Stimulated activated CD4-positive, alpha-beta T cell treated with anti-CD3 and anti-CD28 coated beads, Interleukin-1b, Interleukin-23, amount 100 ng/mL, for 1 hour (primary cell): ENCODE data around the gene COL26A1.
"Not testable (repeated sequence)": the region's sequence is repeated elsewhere in the genome, so short reads cannot be mapped to it uniquely, and the experiment has no call there.

Experiments used
- DNase-seq, 2 donors: peaks; one replicate each; pipeline ENCODE4 v3.0.0-alpha.2; 2020; ENCODE audit warnings: low read depth in 2 of 2

The COL26A1 gene

DNA sequence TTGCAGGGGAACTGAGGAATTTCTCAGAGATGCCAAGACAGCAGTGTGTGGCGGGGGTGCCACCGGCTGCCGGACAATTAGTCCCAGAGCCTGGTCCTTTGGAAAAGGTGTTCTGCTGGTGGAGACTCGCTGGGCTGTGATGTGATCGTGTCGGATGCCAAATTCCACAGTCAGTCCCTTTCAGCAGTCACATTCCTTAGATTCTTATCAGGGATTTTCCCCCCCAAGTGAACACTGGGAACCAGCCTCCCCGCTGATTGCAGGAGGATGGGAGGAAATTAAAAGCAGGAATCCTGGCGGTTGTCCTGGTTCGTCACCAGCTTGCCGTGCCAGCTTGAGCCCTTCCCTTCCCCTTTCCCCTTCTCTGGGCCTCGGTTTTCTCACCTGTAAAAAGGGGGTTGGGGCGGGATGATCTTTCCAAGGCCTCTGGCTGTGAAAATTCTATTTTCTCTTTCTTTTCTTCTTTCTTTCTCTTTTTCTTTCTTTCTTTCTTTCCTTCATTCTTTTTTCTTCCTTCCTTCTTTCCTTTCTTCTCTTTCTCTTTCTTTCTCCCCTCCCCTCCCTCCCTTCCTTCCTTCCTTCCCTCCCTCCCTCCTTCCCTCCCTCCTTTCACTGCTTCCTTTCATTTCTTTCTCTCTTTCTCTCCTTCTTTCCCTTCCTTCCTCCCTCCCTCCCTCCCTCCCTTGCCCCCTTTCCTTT, 39.6 kb downstream of the COL26A1 start:
- no peak for DNase-seq

DNA sequence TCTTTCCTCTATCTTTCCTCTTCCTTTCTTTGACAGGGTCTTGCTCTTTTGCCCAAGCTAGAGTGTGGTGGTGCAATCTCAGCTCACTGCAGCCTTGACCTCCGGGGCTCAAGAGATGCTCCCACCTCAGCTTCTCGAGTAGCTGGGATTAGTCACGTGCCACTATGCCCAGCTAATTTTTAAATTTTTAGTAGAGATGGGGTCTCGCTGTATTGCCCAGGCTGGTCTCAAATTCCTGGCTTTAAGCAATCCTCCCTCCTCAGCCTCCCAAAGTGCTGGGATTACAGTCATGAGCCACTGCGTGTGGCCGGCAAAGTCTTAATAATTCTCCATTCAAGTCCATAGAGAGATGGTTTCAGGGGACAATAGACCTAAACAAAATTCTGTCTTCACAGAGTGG, 40.2 kb downstream of the COL26A1 start:
- DNase-seq, result no peak

DNA sequence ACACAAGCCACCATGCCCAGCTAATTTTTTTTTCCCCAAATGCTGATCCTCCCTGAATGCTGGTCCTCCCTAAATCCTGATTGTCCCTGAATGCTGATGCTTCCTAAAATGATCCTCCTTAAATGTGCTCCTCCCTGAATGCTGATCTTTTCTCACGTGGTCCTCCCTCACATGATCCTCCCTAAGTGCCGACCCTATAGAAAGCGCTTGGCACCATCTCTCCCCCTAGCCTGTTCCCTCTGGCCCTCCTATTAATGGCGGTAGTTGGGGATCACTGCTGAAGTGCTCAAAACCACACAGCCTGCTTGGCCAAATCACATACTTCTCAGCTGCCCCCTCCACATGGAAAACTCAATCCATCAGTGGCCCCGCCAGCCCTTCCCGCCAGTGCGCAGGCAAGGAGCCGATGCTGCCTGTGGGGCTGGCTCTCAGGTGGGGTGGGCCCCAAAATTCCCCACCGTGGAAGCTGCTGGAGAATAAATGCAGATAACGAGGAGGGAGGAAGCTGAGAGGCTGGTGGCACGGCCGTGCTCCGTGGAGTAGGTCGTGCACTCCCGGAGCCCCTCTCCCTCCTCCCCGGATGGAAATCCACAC, 42.9 kb downstream of the COL26A1 start:
- DNase-seq, result no peak

DNA sequence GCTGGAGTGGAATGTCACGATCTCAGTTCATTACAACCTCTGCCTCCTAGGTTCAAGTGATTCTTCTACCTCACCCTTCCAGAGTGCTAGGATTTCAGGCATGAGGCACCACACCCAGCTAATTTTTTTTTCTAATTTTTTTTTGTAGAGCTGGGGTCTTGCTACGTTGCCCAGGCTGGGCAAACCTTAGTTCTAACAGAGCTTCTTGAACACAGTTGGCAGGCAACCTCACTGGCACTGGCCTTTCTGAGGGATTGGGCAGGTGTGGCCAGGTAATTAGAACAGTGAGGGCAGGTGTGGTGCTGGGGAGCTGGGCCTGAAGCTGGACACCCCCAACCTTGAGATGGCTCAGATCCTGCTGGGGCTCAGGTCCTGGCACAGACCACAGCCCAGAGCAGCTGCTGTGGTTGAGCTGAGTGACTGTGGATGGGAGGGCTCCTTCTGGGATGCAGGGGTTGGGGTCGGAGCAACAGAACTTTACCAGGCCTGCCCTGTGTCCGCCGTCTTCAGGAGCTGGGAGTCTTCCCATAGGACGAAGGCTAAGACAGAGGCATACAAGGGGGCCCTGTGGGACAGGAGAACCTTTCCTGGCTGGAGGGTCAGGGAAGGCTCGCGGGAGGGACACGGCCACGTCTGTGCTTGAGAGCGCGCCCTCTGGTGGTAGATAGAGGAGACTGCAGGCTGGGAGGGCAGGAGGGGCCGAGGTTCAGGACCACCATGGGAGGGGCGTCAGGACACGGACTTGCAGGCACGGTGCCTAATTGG, 48.2 kb downstream of the COL26A1 start:
- DNase-seq, result no peak

DNA sequence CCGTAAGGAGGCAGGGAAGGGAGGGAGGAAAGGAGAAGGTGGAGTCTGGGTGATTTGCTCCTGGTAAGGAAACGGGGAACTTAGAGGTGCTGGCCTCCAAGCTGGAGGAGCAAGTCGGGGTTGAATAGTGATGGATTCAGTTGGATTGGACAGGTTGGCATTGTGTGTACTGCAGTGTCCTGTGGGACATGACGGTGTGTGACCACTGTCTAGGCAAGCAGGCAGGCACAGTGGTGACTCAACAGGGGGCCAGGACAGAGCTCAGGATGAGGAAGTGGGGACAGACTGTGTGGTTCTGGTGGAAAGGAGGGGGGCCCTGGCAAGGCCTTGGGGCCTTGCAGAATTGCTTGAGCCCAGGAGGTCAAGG, 48.8 kb downstream of the COL26A1 start:
- DNase-seq, result no peak

DNA sequence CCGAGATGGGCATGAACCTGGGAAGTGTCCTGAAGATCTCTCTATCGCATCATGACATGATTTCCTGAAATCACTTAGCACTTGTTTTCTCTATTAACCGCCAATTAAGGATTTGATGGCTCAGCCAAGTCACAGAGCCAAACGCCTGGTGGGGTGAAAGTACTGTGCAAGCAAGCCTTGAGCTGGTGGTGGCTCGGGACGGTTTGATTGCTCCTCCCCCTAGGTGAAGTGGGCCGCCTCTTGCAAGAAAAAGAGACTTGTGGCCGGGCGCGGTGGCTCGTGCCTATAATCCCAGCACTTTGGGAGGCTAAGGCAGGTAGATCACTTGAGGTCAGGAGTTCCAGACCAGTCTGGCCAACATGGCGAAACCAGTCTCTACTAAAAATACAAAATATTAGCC, 50.3 kb downstream of the COL26A1 start:
- no peak for DNase-seq

DNA sequence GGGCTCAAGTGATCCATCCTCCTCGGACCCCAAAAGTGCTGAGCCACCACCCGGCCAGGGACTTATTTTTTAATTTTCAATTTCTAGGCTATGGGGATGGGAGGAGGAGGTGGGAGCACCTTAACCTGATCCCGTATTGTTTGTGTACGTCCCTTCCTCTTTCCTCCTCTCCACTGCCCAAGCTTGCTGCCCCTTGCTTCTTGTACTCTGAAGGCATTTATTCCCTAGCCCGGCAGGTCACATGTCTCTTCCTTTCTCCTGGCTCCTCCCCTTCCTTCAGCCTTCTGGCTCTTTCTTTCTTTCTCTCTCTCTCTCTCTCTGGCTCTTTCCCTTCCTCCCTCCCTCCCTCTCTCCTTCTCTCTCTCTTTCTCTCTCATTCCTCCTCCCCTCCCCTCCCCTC, 56.0 kb downstream of the COL26A1 start:
- DNase-seq, result no peak

DNA sequence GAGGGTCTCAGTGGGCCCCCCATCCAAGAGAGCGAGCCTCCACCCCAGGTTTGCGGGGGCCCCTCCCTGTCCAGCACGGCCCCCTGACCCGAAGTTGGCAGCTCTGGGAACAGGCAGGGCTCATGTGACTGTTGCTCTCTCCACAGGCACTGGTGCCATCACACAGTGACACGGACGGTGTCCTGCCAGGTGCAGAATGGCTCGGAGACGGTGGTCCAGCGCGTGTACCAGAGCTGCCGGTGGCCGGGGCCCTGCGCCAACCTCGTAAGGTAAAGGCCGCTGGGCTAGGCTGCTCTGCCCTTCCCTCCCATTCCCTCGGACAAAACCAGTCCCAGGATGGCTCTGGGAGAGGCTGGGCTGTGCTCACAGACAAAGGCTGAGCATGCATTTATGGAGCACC, 57.2 kb downstream of the COL26A1 start:
- DNase-seq, result no peak

DNA sequence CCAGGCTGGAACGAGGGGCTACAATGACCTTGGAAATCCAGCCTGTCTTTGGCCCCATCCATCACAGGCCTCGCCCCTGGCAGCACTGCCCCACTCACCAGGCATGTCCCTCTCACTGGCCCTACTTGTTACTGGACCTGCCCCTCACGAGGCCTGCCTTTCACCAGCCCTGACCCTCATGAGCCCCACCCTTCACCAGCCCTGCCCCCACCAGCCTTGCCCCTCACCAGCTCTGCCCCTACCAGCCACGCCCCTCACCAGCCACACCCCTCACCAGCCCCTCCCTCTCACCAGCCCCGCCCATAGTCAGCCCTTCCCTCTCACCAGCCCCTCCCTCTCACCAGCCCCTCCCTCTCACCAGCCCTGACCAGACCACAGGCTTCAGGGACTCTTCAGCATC, 57.8 kb downstream of the COL26A1 start:
- no peak for DNase-seq

DNA sequence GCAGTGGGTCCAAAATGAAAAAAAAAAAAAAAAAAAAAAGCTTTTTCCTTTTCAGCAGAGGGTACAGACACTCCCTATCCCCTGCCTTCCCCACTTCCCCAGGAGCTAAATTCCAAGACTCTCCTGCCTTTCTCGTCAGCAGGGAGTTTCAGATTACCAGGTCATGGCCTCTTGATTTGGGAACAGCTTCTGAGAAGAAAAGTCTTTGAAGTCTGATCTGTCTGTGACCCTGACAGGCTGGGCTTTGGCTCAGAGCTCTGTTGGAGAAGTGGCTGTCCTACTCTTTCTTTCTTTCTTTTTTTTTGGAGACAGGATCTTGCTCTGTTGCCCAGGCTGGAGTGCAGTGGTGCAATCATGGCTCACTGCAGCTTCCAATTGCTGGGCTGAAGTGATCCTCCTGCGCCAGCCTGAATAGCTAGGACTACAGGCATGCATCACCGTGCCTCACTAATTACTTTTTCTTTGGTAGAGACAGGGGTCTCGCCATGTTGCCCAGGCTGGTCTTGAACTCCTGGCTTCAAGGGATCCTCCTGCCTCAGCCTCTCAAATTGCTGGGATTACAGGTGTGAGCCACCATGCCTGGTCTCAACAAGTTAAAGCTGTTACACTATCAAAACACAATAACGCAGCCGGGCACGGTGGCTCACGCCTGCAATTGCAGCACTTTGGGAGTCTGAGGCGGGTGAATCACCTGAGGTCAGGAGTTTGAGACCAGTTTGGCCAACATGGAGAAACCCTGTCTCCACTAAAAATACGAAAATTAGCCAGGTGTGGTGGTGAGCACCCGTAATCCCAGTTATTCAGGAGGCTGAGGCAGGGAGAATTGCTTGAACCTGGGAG, 59.9 kb downstream of the COL26A1 start:
- no peak for DNase-seq

DNA sequence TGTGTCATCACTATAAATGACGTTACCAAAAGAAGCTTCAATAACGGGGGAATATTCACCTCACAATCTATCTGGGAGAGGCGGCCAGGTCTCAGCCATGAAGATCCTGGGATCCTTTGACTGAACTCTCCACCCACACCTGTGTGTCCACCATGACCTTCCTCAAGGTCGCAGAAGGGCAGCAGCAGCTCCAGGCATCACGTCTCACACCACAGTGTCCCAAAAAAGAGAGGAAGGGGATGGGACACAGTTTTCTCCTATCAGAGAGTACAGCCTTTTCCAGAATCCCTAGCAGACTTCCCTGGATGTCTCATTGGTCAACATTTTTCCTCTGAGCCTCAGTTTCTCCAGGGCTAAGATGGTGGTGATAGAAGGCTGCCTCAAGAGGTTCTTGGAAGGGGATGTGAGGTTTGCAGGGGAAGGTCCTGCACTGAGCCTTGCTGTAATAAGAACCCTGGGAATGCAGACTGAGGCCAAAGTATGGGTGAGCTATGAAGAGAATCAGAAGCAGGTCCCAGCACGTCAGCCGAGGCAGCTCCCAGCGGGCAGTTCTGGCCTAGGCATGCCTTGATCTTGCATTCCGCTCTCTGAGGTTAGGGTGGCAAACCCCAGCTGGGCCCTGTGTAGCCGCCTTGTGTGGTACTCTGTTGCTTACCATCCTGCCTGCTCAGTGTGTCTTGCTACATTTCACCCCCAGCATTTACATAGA, 63.8 kb downstream of the COL26A1 start:
- DNase-seq, result no peak

DNA sequence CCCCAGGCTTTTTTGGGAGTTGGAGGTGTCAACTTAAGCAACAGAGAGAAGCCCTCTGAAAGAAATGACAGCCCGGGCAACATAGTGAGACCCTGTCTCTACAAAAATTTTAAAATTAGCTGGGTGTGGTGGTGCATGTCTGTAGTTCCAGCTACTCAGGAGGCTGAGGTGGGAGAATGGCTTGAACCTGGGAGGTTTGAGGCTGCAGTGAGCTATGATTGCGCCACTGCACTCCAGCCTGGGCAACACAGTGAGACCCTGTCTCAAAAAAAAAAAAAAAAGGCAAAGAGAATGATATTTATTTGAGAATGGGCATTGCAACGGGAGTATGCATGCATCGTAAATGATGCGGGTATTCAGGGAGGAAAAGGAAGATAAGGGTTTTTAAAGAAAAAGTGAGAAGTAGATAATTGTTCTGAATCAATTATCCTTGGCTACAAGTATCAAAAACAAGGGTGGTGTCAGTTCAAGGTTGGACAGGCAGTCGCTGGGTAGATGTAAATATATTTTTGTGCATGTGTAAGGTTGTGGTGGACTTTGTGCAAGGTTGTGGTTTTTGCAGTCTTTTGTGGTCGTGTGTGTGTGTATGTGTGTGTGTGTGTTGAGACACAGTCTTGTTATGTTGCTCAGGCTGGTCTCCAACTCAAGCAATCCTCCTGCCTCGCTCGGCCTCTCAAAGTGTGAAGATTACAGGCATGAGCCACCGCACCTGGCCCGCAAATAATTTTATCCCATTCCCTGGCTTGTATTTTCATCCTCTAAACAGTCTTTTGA, 65.6 kb downstream of the COL26A1 start:
- no peak for DNase-seq

DNA sequence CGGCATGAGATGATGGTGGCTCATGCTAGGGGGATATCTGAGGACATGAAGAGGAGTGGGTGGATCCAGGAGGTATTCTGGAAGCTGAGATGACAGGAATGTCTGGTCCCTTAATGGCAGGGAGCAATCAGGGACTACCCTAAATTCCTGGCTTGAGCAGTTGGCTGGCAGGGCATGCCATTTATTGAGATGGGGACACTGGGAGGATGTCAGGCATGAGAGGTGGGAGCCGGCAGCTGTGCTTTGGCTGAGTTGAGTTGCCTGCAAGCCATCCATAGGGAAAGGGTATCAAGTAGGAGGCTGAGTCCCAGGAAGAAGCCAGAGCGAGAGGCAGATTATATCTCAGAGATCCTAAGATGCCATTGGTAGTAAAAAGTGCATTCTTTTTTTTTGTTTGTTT, 69.6 kb downstream of the COL26A1 start:
- no peak for DNase-seq

DNA sequence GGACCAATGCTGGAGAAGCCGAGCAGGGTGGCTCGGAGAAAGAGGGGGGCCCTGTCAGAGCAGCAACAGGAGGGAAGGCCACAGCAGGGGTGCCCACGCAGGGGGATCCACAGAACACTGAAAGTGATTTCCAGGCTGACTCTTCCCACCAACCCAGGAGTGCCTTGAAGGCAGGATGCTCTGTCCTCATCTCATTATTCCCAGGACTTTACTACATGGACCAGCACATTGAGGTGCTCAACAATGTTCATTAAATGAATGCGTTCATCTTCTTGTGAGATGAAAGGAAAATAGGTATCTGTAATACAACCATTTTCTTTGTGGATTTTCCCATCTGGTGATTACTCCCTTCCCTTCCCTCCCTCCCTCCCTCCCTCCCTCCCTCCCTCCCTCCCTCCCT, 71.0 kb downstream of the COL26A1 start:
- DNase-seq, result no peak

DNA sequence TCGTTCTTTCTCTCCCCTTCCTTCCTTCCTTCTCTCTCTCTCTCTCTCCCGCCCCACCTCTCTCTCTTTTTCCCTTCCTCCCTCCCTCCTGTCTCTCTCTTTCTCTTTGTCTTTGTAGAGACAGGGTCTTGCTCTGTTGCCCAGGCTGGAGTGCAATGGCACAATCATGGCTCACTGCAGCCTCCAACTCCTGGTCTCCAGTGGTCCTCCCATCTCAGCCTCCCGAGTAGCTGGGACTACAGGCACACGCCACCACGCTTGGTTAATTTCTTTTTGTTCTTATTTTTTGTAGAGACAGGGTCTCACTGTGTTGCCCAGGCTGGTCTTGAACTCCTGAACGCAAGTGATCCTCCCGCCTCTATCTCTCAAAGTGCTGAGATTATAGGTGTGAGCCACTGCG, 71.5 kb downstream of the COL26A1 start:
- not testable (repeated sequence) for DNase-seq

DNA sequence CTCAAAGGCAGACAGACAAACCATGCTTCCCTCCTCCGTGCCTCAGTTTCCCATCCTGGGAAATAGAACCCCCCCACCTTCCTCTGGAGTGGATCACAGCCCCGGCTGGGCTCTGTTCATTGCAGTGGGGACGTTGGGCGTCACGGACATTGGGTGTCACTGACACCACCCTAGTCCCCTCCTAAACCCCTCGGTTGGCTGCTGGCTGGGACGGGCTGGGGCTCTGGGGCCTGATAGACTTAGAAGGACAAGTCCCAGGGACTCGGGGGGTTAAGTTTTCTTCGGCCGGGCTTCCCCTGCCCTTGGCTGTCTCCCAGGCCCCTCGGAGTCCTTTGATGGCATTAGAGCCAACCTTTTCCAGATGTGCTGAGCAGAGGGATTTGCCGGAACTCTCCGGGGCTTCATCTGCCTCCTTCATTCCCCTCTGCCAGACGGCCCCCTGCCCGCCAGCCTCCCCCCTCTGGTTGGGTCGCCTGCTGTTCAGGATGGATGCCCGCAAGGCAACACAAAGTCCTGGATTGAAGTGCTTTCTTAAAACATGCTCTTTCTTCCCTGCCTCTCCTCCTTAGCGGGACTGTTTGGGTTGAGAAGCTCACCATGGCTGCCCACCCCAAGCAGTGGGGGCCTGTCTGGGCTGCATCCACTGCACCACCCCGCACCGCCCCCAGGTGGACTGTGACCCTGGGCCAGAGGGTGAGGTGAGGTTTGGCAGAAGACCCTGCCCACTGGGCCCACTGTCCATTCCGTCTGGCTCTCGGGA, 73.0 kb downstream of the COL26A1 start:
- no peak for DNase-seq

DNA sequence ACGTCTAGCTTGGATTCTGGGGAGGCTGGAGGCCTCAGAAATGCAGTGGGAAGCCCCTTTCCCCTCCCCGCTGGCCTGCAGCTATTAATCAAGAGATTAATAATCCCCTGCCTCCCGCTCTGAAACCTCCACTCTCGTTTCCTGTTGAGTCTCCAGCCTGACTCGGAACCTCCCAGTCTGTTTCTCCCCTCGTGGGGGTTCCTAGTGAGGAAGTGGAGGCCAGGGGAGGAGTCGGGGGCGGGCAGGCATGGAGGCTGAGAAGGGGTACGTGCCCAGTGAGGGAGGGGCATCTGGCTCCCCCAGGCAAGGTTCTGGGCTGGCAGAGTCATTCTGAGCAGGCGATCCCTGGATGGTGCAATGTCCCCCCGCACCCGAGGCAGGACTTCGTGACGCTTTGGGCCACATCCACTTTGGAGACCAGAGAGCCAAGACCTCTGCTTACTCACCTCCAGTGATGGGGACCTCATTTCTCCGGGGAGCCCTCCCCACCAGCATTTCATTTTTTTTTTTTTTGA, 73.6 kb downstream of the COL26A1 start:
- no peak for DNase-seq

DNA sequence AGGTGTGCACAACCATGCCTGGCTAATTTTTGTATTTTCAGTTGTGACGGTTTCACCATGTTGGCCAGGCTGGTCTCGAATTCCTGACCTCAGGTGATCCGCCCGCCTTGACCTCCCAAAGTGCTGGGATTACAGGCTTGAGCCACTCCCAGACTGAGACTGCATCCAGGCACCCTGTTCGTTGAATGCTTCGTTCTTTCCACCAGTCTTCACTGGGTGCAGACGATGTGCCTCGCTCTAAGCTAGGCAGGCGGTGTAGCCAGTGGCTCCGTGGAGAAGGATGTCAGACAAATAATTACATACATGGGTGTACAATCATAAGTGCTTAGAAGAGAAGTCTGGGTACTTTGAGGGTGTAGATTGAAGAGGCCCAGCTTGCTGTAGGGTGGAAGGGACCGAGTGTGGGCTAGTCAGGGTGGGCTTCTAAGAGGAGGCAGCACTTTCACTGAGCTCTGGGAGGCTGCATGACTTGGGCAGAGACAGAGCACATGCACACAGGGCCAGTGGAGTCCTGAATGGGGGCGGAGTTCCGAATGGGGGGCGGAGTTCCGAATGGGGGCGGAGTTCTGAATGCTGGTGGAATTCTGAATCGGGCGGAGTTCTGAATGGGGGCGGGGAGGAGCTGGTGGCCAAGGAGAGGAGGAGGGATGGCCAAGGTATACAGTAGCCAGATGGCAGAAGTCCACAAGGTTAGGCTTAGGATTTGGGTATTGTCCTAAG, 74.3 kb downstream of the COL26A1 start:
- DNase-seq, result no peak

DNA sequence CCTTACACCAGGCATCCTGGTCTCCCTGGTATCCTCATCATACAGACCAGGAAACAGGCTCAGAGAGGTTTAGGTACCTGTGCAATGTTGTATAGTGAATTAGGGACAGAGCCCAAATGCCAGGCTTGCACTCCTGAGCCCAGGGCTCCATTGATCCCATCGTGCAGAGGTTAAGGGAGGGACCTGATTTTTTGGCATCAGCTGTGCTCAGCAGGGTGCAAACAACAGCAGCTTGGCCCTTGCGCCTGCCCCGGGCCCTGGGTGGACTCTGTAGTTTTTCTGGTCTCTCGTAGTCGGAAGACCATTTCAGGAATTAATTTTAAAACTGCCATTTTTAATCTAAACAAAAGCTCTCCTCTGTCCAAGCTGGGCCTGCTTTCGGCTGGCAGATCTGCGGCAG, 79.2 kb downstream of the COL26A1 start:
- DNase-seq, result no peak
